Liver (tissue), 9 donors: ENCODE results near the gene TMEM217. TPM values are rescaled to one million over a fixed set of nuclear protein-coding genes. Genes with fewer than 3 reads are reported as not detected.
A peak's percentile ranks its signal among the peaks of the same experiment; 100 is the strongest.

Experiments used
- DNase-seq: peaks from one replicate; pipeline ENCODE4 v3.0.0-alpha.2; 2017; ENCODE audit warnings: low spot score
- H3K27ac ChIP-seq, 2 donors: one replicate each; pipeline ENCODE4 v1.7.0; 2013; ENCODE audit warnings: inconsistent platforms in 2 of 2, low read length in 2 of 2, control low read depth in 1 of 2, low read depth in 1 of 2, mild to moderate bottlenecking in 1 of 2
- H3K27me3 ChIP-seq, 4 donors: one replicate each; pipeline versions ENCODE4 v1.6.1 to v1.7.0; 2013; ENCODE audit warnings: low read length in 3 of 4, inconsistent platforms in 1 of 4, mild to moderate bottlenecking in 1 of 4, moderate library complexity in 1 of 4; ENCODE audit not compliant: control insufficient read depth in 4 of 4, insufficient read depth in 4 of 4
- H3K36me3 ChIP-seq, 4 donors: one replicate each; pipeline versions ENCODE4 v1.6.1 to v1.7.0; 2013; ENCODE audit warnings: low read length in 3 of 4, mild to moderate bottlenecking in 3 of 4, low read depth in 1 of 4, moderate library complexity in 1 of 4; ENCODE audit not compliant: control insufficient read depth in 4 of 4, insufficient read depth in 3 of 4
- H3K4me1 ChIP-seq, 4 donors: one replicate each; pipeline versions ENCODE4 v1.6.1 to v1.7.0; 2013; ENCODE audit warnings: low read length in 3 of 4, mild to moderate bottlenecking in 3 of 4, moderate library complexity in 1 of 4; ENCODE audit not compliant: control insufficient read depth in 4 of 4, insufficient read depth in 4 of 4
- H3K4me3 ChIP-seq, 3 donors: one replicate each; pipeline versions ENCODE4 v1.6.1 to v1.7.0; 2013; ENCODE audit warnings: low read length in 3 of 3, control low read depth in 1 of 3, low read depth in 1 of 3, mild to moderate bottlenecking in 1 of 3
- H3K9ac ChIP-seq, 2 donors: one replicate each; pipeline ENCODE4 v1.7.0; 2013; ENCODE audit warnings: low read length in 2 of 2, mild to moderate bottlenecking in 2 of 2, moderate library complexity in 2 of 2, control low read depth in 1 of 2, low read depth in 1 of 2
- H3K9me3 ChIP-seq, 4 donors: one replicate each; pipeline versions ENCODE4 v1.6.1 to v1.7.0; 2013; ENCODE audit warnings: low read length in 3 of 4; ENCODE audit not compliant: control insufficient read depth in 4 of 4
- ATF3 ChIP-seq: IDR thresholded peaks from 2 replicates; pipeline ENCODE4 v1.6.1; 2016; ENCODE audit warnings: antibody characterized with exemption
- CTCF ChIP-seq: fragments of 150-350 bp; IDR thresholded peaks from 2 replicates; pipeline ENCODE4 v1.5.1; 2017; ENCODE audit warnings: improper control_type of control experiment, low read depth, low read length; ENCODE audit not compliant: missing input control
- EGR1 ChIP-seq, 2 donors: IDR thresholded peaks; 2 replicates each; pipeline ENCODE4 v1.6.1; 2016 to 2018; ENCODE audit warnings: antibody characterized with exemption in 2 of 2, low read depth in 2 of 2
- FOXA1 ChIP-seq: IDR thresholded peaks from 2 replicates; pipeline ENCODE4 v1.6.1; 2016; ENCODE audit warnings: antibody characterized with exemption
- FOXA2 ChIP-seq: IDR thresholded peaks from 2 replicates; pipeline ENCODE4 v1.6.1; 2016; ENCODE audit warnings: antibody characterized with exemption
- GABPA ChIP-seq, 2 donors: IDR thresholded peaks in 1 of 2; conservative IDR thresholded peaks in 1 of 2; 2 replicates each; pipeline ENCODE4 v1.6.1; 2016; ENCODE audit warnings: antibody characterized with exemption in 2 of 2, mild to moderate bottlenecking in 1 of 2, moderate library complexity in 1 of 2
- HNF4A ChIP-seq, 2 donors: conservative IDR thresholded peaks; 2 replicates each; pipeline ENCODE4 v1.6.1; 2016; ENCODE audit warnings: antibody characterized with exemption in 2 of 2, mild to moderate bottlenecking in 2 of 2
- MAX ChIP-seq: IDR thresholded peaks from 2 replicates; pipeline ENCODE4 v1.6.1; 2016; ENCODE audit warnings: antibody characterized with exemption
- NR2F2 ChIP-seq: IDR thresholded peaks from 2 replicates; pipeline ENCODE4 v1.6.1; 2016; ENCODE audit warnings: antibody characterized with exemption
- RAD21 ChIP-seq, 2 donors: IDR thresholded peaks; 2 replicates each; pipeline ENCODE4 v1.6.1; 2016; ENCODE audit warnings: antibody characterized with exemption in 2 of 2, mild to moderate bottlenecking in 2 of 2
- REST ChIP-seq: IDR thresholded peaks from 2 replicates; pipeline ENCODE4 v1.6.1; 2016; ENCODE audit warnings: antibody characterized with exemption, mild to moderate bottlenecking
- SP1 ChIP-seq: IDR thresholded peaks from 2 replicates; pipeline ENCODE4 v1.6.1; 2018; ENCODE audit warnings: antibody characterized with exemption, mild to moderate bottlenecking
- TAF1 ChIP-seq: conservative IDR thresholded peaks from 2 replicates; pipeline ENCODE4 v1.6.1; 2016; ENCODE audit warnings: antibody characterized with exemption, mild to moderate bottlenecking
- YY1 ChIP-seq: IDR thresholded peaks from 2 replicates; pipeline ENCODE4 v1.6.1; 2016; ENCODE audit warnings: antibody characterized with exemption, mild to moderate bottlenecking
- ZBTB33 ChIP-seq: IDR thresholded peaks from 2 replicates; pipeline ENCODE4 v1.6.1; 2016; ENCODE audit warnings: antibody characterized with exemption
- WGBS: extraction: QIAGEN DNeasy Blood & Tissue Kit; methylation state at CpG from one replicate; pipeline ENCODE4 v1.1.7; 2013; 5-methylcytosine and 5-hydroxymethylcytosine counted together
- polyA plus RNA-seq, 2 donors: library from polyadenylated mRNA; stranded (reverse) in 1 of 2; unstranded in 1 of 2; fragments of 200-250 nt in 1 of 2; fragments of >200 nt in 1 of 2; fragmentation: Nextera tagmentation in 1 of 2; extraction: Ambion mirVana in 1 of 2; gene quantifications; one replicate each; pipeline versions ENCODE4 v1.2.1 to v1.2.3, GENCODE V29; 2013 to 2015
- total RNA-seq, 2 donors: library from RNA; depleted of rRNA; stranded (reverse); fragments of >200 nt; gene quantifications; one replicate each; pipeline ENCODE4 v1.2.3, GENCODE V29; 2014
- donor health status: healthy.
- donor health status: healthy.
- donor health status: healthy.
- donor health status: healthy.
- donor health status: healthy.

Gene TMEM217
- total and polyA plus RNA-seq, 4 donors, result 0.39 to 3.2 (median 0.62) TPM

- H3K9ac ChIP-seq, result no peak overlapping the region
These were observed 32.4 kb downstream of the TMEM217 start for GRCh38 chr6:37225350-37226169.

GRCh38 chr6:37222992-37223391 lies 35.0 kb downstream of the TMEM217 start:
- Histone ChIP-seq H3K9ac (peak overlapping the region in 1 of 2 donors; percentile 7), H3K4me3 (no peak overlapping the region), H3K9me3 (no peaks in the 10 kb centered on the region), H3K27me3 (no peaks in the 10 kb centered on the region), H3K36me3 (no peaks in the 10 kb centered on the region), H3K27ac (peak overlapping the region in 1 of 2 donors; percentile 34), H3K4me1 (peaks cover 0 to 11% (median 6%) of the 10 kb centered on the region in 4 donors)
- no peak for DNase-seq
- TF ChIP-seq MAX (no peak), YY1 (no peak)

More at GRCh38 chr6:37225350-37226169, 32.4 kb downstream of the TMEM217 start:
- TF ChIP-seq YY1 (no peak), FOXA2 (no peak), CTCF (no peak), GABPA (IDR thresholded peaks at IDR 0.05 in 1 of 2, conservative IDR thresholded peaks at IDR 0.05 in 1 of 2) (no peak), NR2F2 (no peak), ATF3 (no peak), ZBTB33 (no peak), EGR1 (IDR thresholded peaks at IDR 0.05; ENCODE audit: low read depth in 2 of 2) (no peak), FOXA1 (no peak)
- DNase-seq, result no peak
- Histone ChIP-seq H3K27ac (no peak overlapping the region), H3K27me3 (no peaks in the 10 kb centered on the region), H3K4me3 (no peak overlapping the region), H3K36me3 (no peaks in the 10 kb centered on the region), H3K4me1 (peaks cover 0 to 11% (median 6%) of the 10 kb centered on the region in 4 donors), H3K9me3 (no peaks in the 10 kb centered on the region)
- WGBS, result 85% methylated on average over 5 of the region's 5 CpGs

GRCh38 chr6:37222125-37222967 lies 35.6 kb downstream of the TMEM217 start:
- Histone ChIP-seq H3K9me3 (no peaks in the 10 kb centered on the region), H3K27ac (peak overlapping the region in 1 of 2 donors; percentile 34), H3K4me3 (peak overlapping the region; percentile 60 to 75 (median 62)), H3K4me1 (peaks cover 0 to 11% (median 6%) of the 10 kb centered on the region in 4 donors), H3K36me3 (no peaks in the 10 kb centered on the region), H3K27me3 (no peaks in the 10 kb centered on the region), H3K9ac (peak overlapping the region in 1 of 2 donors; percentile 7)
- under 1% methylated on average over 39 of the region's 39 CpGs for WGBS
- peak; percentile 80 for DNase-seq
- TF ChIP-seq EGR1 (IDR thresholded peaks at IDR 0.05; ENCODE audit: low read depth in 2 of 2) (no peak), FOXA1 (peak; percentile 24), REST (peak; percentile 81), SP1 (peak; percentile 69), MAX (peak; percentile 28), TAF1 (no peak), FOXA2 (no peak), HNF4A (conservative IDR thresholded peaks at IDR 0.05) (peak in 1 of 2 donors; percentile 19), RAD21 (IDR thresholded peaks at IDR 0.05) (peak; percentile 53 to 64), YY1 (peak; percentile 85)
